Gastroesophageal sphincter (tissue), 3 donors: ENCODE measurements around the gene ID1.

ENCODE experiments used
- CTCF ChIP-seq, 4 experiments: fragments of 200-600 bp in 2 of 4; fragments of 450-650 bp in 2 of 4; sonication (generic) in 1 of 4; IDR thresholded peaks; one replicate each; pipeline ENCODE4 v1.5.1; 2017 to 2019; ENCODE audit warnings: antibody characterized with exemption in 4 of 4, mild to moderate bottlenecking in 2 of 4, moderate library complexity in 2 of 4
- POLR2AphosphoS5 ChIP-seq: sonication (generic); formaldehyde crosslinking; IDR thresholded peaks from one replicate; pipeline ENCODE4 v1.6.1; 2017; ENCODE audit warnings: antibody characterized with exemption

- TF ChIP-seq CTCF (IDR thresholded peaks at IDR 0.05) (no peak), POLR2AphosphoS5 (no peak)
These were observed 1.9 kb downstream of the ID1 start for GRCh38 chr20:31606804-31607639.
